ENCODE data around the gene ITFG1. TPM values are rescaled to one million over a fixed set of nuclear protein-coding genes. Genes with fewer than 3 reads are reported as not detected.

ITFG1 gene
- total and polyA plus RNA-seq, 2 of the 13 experiments (the other 11 are each of a cell fraction or from before 2014, with no cell fraction given) = 74.5 to 150 TPM

- TF ChIP-seq THAP9 (CRISPR knock-in tag; IDR thresholded peaks at IDR 0.05; ENCODE audit: borderline replicate concordance) = no peak
- no peak for TF ChIP-seq PAWR (CRISPR knock-in tag; IDR thresholded peaks at IDR 0.05; ENCODE audit: borderline replicate concordance)
- no peak for TF ChIP-seq FOXK2 (IDR thresholded peaks at IDR 0.05)
- TF ChIP-seq TGIF2 (CRISPR knock-in tag; IDR thresholded peaks at IDR 0.05) = no peak
- TF ChIP-seq ZNF557 (CRISPR knock-in tag; IDR thresholded peaks at IDR 0.05) = no peak
- TF ChIP-seq ZBTB46 (CRISPR knock-in tag; IDR thresholded peaks at IDR 0.05; ENCODE audit: borderline replicate concordance) = no peak
- TF ChIP-seq MYPOP (CRISPR knock-in tag; IDR thresholded peaks at IDR 0.05) = no peak
- TF ChIP-seq ZNF547 (CRISPR knock-in tag; IDR thresholded peaks at IDR 0.05) = no peak
- TF ChIP-seq ZNF549 (CRISPR knock-in tag; IDR thresholded peaks at IDR 0.05) = no peak
- no peak; the same call in 1 of the 2 replicates for TF ChIP-seq ZNF543 (CRISPR knock-in tag; IDR thresholded peaks at IDR 0.05)
- TF ChIP-seq, protein P1, sequence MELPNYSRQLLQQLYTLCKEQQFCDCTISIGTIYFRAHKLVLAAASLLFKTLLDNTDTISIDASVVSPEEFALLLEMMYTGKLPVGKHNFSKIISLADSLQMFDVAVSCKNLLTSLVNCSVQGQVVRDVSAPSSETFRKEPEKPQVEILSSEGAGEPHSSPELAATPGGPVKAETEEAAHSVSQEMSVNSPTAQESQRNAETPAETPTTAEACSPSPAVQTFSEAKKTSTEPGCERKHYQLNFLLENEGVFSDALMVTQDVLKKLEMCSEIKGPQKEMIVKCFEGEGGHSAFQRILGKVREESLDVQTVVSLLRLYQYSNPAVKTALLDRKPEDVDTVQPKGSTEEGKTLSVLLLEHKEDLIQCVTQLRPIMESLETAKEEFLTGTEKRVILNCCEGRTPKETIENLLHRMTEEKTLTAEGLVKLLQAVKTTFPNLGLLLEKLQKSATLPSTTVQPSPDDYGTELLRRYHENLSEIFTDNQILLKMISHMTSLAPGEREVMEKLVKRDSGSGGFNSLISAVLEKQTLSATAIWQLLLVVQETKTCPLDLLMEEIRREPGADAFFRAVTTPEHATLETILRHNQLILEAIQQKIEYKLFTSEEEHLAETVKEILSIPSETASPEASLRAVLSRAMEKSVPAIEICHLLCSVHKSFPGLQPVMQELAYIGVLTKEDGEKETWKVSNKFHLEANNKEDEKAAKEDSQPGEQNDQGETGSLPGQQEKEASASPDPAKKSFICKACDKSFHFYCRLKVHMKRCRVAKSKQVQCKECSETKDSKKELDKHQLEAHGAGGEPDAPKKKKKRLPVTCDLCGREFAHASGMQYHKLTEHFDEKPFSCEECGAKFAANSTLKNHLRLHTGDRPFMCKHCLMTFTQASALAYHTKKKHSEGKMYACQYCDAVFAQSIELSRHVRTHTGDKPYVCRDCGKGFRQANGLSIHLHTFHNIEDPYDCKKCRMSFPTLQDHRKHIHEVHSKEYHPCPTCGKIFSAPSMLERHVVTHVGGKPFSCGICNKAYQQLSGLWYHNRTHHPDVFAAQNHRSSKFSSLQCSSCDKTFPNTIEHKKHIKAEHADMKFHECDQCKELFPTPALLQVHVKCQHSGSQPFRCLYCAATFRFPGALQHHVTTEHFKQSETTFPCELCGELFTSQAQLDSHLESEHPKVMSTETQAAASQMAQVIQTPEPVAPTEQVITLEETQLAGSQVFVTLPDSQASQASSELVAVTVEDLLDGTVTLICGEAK (IDR thresholded peaks at IDR 0.05) = no peak
- TF ChIP-seq, protein P1 (CRISPR knock-in tag; IDR thresholded peaks at IDR 0.05) = no peak
Observed at GRCh38 chr16:47499080-47499699, 38.3 kb upstream of the ITFG1 start (continued).

Data from HepG2 (cell line).